HepG2 (cell line): ENCODE data around the gene SPTBN5. TPM values are rescaled to one million over a fixed set of nuclear protein-coding genes. Genes with fewer than 3 reads are reported as not detected.

Experiments
- ATAC-seq: fragments of 200-7000 bp; cut with Tn5 transposase; 3 replicates; pipeline ENCODE4 v1.9.1; 2020; ENCODE audit warnings: mild to moderate bottlenecking, moderate library complexity
- BruUV-seq: library from RNA; stranded (reverse); fragments of 400-500 nt; replicated peaks from 2 replicates; lab custom pipeline; 2021; lab: Mats Ljungman, UMichigan
- CTCF ChIA-PET: fragments of 300-600 bp; formaldehyde crosslinking; extraction: SDS; loops from one replicate; lab custom pipeline; 2021; ENCODE audit warnings: low total read pairs, inconsistent platforms, low intra/inter-chr PET ratio; lab: Yijun Ruan, JAX
- POLR2A ChIA-PET: fragments of 350-600 bp; sonication (Branson Sonifier 250); formaldehyde crosslinking; loops from one replicate; lab custom pipeline; 2020; ENCODE audit warnings: antibody characterized with exemption, inconsistent platforms; lab: Yijun Ruan, JAX
- DNase-seq: peaks from one replicate; pipeline ENCODE4 v3.0.0-alpha.2; 2015; ENCODE audit warnings: low spot score
- FAIRE-seq: peaks from 3 replicates; lab custom pipeline; 2011; peaks lifted over from hg19 to GRCh38; lab: Jason Lieb, UNC
- H2AFZ ChIP-seq: one replicate; pipeline ENCODE4 v1.6.1; 2011; ENCODE audit warnings: low read length, inconsistent platforms
- H3K27ac ChIP-seq: fragments of 300-600 bp; 3 replicates; pipeline ENCODE4 v1.8.0; 2011; ENCODE audit warnings: mixed run types, mild to moderate bottlenecking, mixed read lengths, low read length, inconsistent platforms; ENCODE audit not compliant: insufficient read depth; ENCODE audit errors: extremely low read length
- H3K27me3 ChIP-seq, 2 experiments: fragments of 200-600 bp in 1 of 2; 2 replicates in 1 of 2; 3 replicates in 1 of 2; pipeline versions ENCODE4 v1.6.0 to v1.8.0; 2011; ENCODE audit warnings: low read length in 2 of 2, mild to moderate bottlenecking in 2 of 2, moderate library complexity in 2 of 2, inconsistent platforms in 1 of 2; ENCODE audit not compliant: insufficient read depth in 2 of 2, control insufficient read depth in 1 of 2
- H3K36me3 ChIP-seq, 2 experiments: fragments of 200-600 bp in 1 of 2; replicated peaks in 1 of 2; 2 replicates in 1 of 2; 3 replicates in 1 of 2; pipeline versions ENCODE4 v1.5.1 to v1.8.0; 2011; ENCODE audit warnings: low read length in 2 of 2, inconsistent platforms in 1 of 2; ENCODE audit not compliant: insufficient read depth in 2 of 2, control insufficient read depth in 1 of 2
- H3K4me1 ChIP-seq: 2 replicates; pipeline ENCODE4 v1.5.1; 2012; ENCODE audit warnings: low read length, inconsistent platforms; ENCODE audit not compliant: insufficient read depth
- H3K4me2 ChIP-seq: 2 replicates; pipeline ENCODE4 v1.6.0; 2011; ENCODE audit warnings: low read depth, low read length, inconsistent platforms
- H3K4me3 ChIP-seq, 3 experiments: fragments of 200-600 bp in 1 of 3; sonication (generic), shearing (Covaris generic) in 1 of 3; replicated peaks in 1 of 3; 2 replicates each; pipeline ENCODE4 v1.5.1; 2011 to 2016; ENCODE audit warnings: low read length in 3 of 3, inconsistent platforms in 2 of 3, low read depth in 2 of 3, mild to moderate bottlenecking in 2 of 3, control low read depth in 1 of 3, mixed read lengths in 1 of 3; ENCODE audit not compliant: insufficient read depth in 1 of 3
- H3K79me2 ChIP-seq: one replicate; pipeline ENCODE4 v1.6.1; 2011; ENCODE audit warnings: low read length, inconsistent platforms; ENCODE audit not compliant: insufficient read depth
- H3K9ac ChIP-seq: 2 replicates; pipeline ENCODE4 v1.6.0; 2011; ENCODE audit warnings: mild to moderate bottlenecking, low read depth, low read length, inconsistent platforms; ENCODE audit not compliant: insufficient read depth
- H3K9me3 ChIP-seq: 2 replicates; pipeline ENCODE4 v1.5.1; 2012; ENCODE audit warnings: mild to moderate bottlenecking, low read length
- H4K20me1 ChIP-seq: 2 replicates; pipeline ENCODE4 v1.6.0; 2011; ENCODE audit warnings: inconsistent platforms, mild to moderate bottlenecking, low read length, moderate library complexity; ENCODE audit not compliant: insufficient read depth
- CREBL2 ChIP-seq: sonication (generic); formaldehyde crosslinking; IDR thresholded peaks from 2 replicates; pipeline ENCODE4 v1.8.1; 2023; ENCODE audit warnings: missing genetic modification reagents, mild to moderate bottlenecking, borderline replicate concordance
- CSRNP2 ChIP-seq: sonication (generic); formaldehyde crosslinking; conservative IDR thresholded peaks from 2 replicates; pipeline ENCODE4 v1.8.0; 2022; ENCODE audit warnings: low read depth, missing genetic modification reagents
- CTCF ChIP-seq: sonication (generic); formaldehyde crosslinking; IDR thresholded peaks from 2 replicates; pipeline ENCODE4 v1.5.0; 2020; ENCODE audit warnings: mild to moderate bottlenecking, missing genetic modification reagents, moderate library complexity
- FOXK1 ChIP-seq: sonication (generic); formaldehyde crosslinking; IDR thresholded peaks from 2 replicates; pipeline ENCODE4 v1.4.0; 2020; ENCODE audit warnings: low read depth, missing genetic modification reagents, borderline replicate concordance
- KDM5B ChIP-seq: sonication (generic); formaldehyde crosslinking; IDR thresholded peaks from 2 replicates; pipeline ENCODE4 v1.4.0; 2020; ENCODE audit warnings: missing genetic modification reagents, mild to moderate bottlenecking, borderline replicate concordance
- LBX2 ChIP-seq: sonication (generic); formaldehyde crosslinking; IDR thresholded peaks from 2 replicates; pipeline ENCODE4 v1.5.0; 2020; ENCODE audit warnings: missing genetic modification reagents, mild to moderate bottlenecking, borderline replicate concordance
- MIXL1 ChIP-seq: IDR thresholded peaks from 2 replicates; pipeline ENCODE4 v1.6.1; 2016
- NFE2L1 ChIP-seq: sonication (generic); formaldehyde crosslinking; IDR thresholded peaks from 2 replicates; pipeline ENCODE4 v1.4.0; 2020; ENCODE audit warnings: missing genetic modification reagents, mild to moderate bottlenecking, borderline replicate concordance
- NFKB2 ChIP-seq: sonication (generic); formaldehyde crosslinking; IDR thresholded peaks from 2 replicates; pipeline ENCODE4 v1.4.0; 2020; ENCODE audit warnings: missing genetic modification reagents, borderline replicate concordance
- POGZ ChIP-seq: sonication (generic); formaldehyde crosslinking; IDR thresholded peaks from 2 replicates; pipeline ENCODE4 v1.4.0; 2020; ENCODE audit warnings: mild to moderate bottlenecking, missing genetic modification reagents
- SALL2 ChIP-seq: sonication (generic); formaldehyde crosslinking; IDR thresholded peaks from 2 replicates; pipeline ENCODE4 v1.8.1; 2023; ENCODE audit warnings: mild to moderate bottlenecking, missing genetic modification reagents, inconsistent platforms
- SIX4 ChIP-seq: sonication (generic); formaldehyde crosslinking; IDR thresholded peaks from 2 replicates; pipeline ENCODE4 v1.4.0; 2020; ENCODE audit warnings: missing genetic modification reagents
- SMAD3 ChIP-seq: sonication (generic); formaldehyde crosslinking; IDR thresholded peaks from 2 replicates; pipeline ENCODE4 v1.4.0; 2020; ENCODE audit warnings: missing genetic modification reagents
- ZBTB3 ChIP-seq: sonication (generic); formaldehyde crosslinking; IDR thresholded peaks from 2 replicates; pipeline ENCODE4 v1.4.0; 2020; ENCODE audit warnings: low read depth, mild to moderate bottlenecking, moderate library complexity, missing genetic modification reagents, borderline replicate concordance
- ZNF180 ChIP-seq: sonication (generic); formaldehyde crosslinking; IDR thresholded peaks from 2 replicates; pipeline ENCODE4 v1.4.0; 2020; ENCODE audit warnings: low read depth, missing genetic modification reagents, borderline replicate concordance
- ZNF20 ChIP-seq: sonication (generic); formaldehyde crosslinking; IDR thresholded peaks from 2 replicates; pipeline ENCODE4 v1.4.0; 2020; ENCODE audit warnings: mild to moderate bottlenecking, moderate library complexity, missing genetic modification reagents
- ZNF224 ChIP-seq: sonication (generic); formaldehyde crosslinking; IDR thresholded peaks from 2 replicates; pipeline ENCODE4 v1.5.0; 2020; ENCODE audit warnings: mild to moderate bottlenecking, missing genetic modification reagents
- ZNF343 ChIP-seq: sonication (generic); formaldehyde crosslinking; IDR thresholded peaks from 2 replicates; pipeline ENCODE4 v1.4.0; 2020; ENCODE audit warnings: mild to moderate bottlenecking, missing genetic modification reagents
- ZNF547 ChIP-seq: sonication (generic); formaldehyde crosslinking; IDR thresholded peaks from 2 replicates; pipeline ENCODE4 v1.5.1; 2020; ENCODE audit warnings: mild to moderate bottlenecking, missing genetic modification reagents
- ZNF746 ChIP-seq: sonication (generic); formaldehyde crosslinking; IDR thresholded peaks from 2 replicates; pipeline ENCODE4 v1.8.0; 2022; ENCODE audit warnings: mild to moderate bottlenecking, missing genetic modification reagents
- ZNF761 ChIP-seq: sonication (generic); formaldehyde crosslinking; conservative IDR thresholded peaks from 2 replicates; pipeline ENCODE4 v1.4.0; 2020; ENCODE audit warnings: mild to moderate bottlenecking, missing genetic modification reagents
- WGBS: methylation state at CpG from one replicate; pipeline ENCODE4 v1.1.6; 2017; ENCODE audit warnings: low lambda C conversion rate; 5-methylcytosine and 5-hydroxymethylcytosine counted together
- in situ Hi-C: cut with HindIII; loops from 2 replicates; pipeline ENCODE4 v1.10.0; 2017; ENCODE audit warnings: low pct_unique_long_range_greater_than_20kb; ENCODE audit not compliant: extremely low pct_ligation_motif_present
- intact Hi-C: fragments of 100-400 bp; cut with micrococcal nuclease; formaldehyde crosslinking; loops from one replicate; pipeline ENCODE4 v1.10.0; 2022; ENCODE audit not compliant: unreplicated experiment
- polyA plus RNA-seq, 8 experiments: library from polyadenylated mRNA; depleted of rRNA in 3 of 8; stranded (reverse) in 7 of 8; unstranded in 1 of 8; fragments of >200 nt; fragmentation: Illumina TruSeq in 4 of 8; extraction: Trizol in 4 of 8; gene quantifications; 2 replicates each; pipeline versions ENCODE4 v1.2.1 to v1.2.3, GENCODE V29; 2011 to 2016; ENCODE audit warnings: low read depth in 4 of 8, missing spikeins in 1 of 8, mixed read lengths in 1 of 8; ENCODE audit not compliant: insufficient read depth in 1 of 8
- total RNA-seq, 5 experiments: library from RNA; depleted of rRNA; stranded (reverse); fragments of >200 nt; fragmentation: Illumina TruSeq; extraction: Trizol; gene quantifications; 2 replicates each; pipeline ENCODE4 v1.2.3, GENCODE V29; 2016; ENCODE audit warnings: low read depth in 1 of 5

SPTBN5 gene
- total and polyA plus RNA-seq, 2 of the 13 experiments (the other 11 are each of a cell fraction or from before 2014, with no cell fraction given) = 0.01 to 0.07 TPM

GRCh38 chr15:41904541-41905005, 10.7 kb upstream of the SPTBN5 start:
- Histone ChIP-seq H3K79me2 (no peaks in the 10 kb centered on the region), H2AFZ (no peak overlapping the region), H3K9ac (no peak overlapping the region), H3K27ac (no peak overlapping the region), H3K4me3 (no peak overlapping the region), H3K9me3 (no peaks in the 10 kb centered on the region), H3K4me1 (no peaks in the 10 kb centered on the region), H3K36me3 (peaks cover 4 to 19% of the 10 kb centered on the region in 2 experiments; a peak in 4 of 5 replicates), H4K20me1 (no peaks in the 10 kb centered on the region), H3K27me3 (no peaks in the 10 kb centered on the region), H3K4me2 (no peak overlapping the region)
- intact Hi-C loops (loop anchor here (1.0 to 5.0 kb wide), 3 partner anchors 26 to 347 kb away; partner anchors contain the start of gene TYRO3), in situ Hi-C loops (no loop called here)
- ChIA-PET POLR2A (interaction anchor here (1.0 kb wide), 2 partner anchors 10 to 131 kb away, joined by 3 to 4 read pairs; partner anchors contain the start of gene MAPKBP1), CTCF (interaction anchor here (1.1 to 1.3 kb wide), 2 partner anchors 45 to 438 kb away, joined by 4 to 7 read pairs; no protein-coding TSS in a partner anchor)
- FAIRE-seq (peak; percentile 83), ATAC-seq (peak; percentile 94), DNase-seq (peak; percentile 64)
- BruUV-seq = no TSS peak
- WGBS = no CpG with 5 or more reads among the region's 6 CpGs
- TF ChIP-seq NFE2L1 (CRISPR knock-in tag) (no peak), ZNF343 (CRISPR knock-in tag) (no peak), CSRNP2 (no peak), FOXK1 (CRISPR knock-in tag) (no peak), ZNF20 (CRISPR knock-in tag) (no peak), CTCF (peak; percentile 94), MIXL1 (CRISPR knock-in tag) (peak; percentile 46; the same call in 1 of the 2 replicates), POGZ (no peak), SALL2 (CRISPR knock-in tag) (no peak), LBX2 (CRISPR knock-in tag) (no peak), ZNF224 (CRISPR knock-in tag) (0 out of 2 replicates have a peak, but pooled peaks have one; percentile 56), CREBL2 (CRISPR knock-in tag) (no peak), KDM5B (CRISPR knock-in tag) (no peak), SIX4 (CRISPR knock-in tag) (no peak), ZBTB3 (CRISPR knock-in tag) (no peak), SMAD3 (CRISPR knock-in tag) (0 out of 2 replicates have a peak, but pooled peaks have one; percentile 27), NFKB2 (no peak), ZNF746 (CRISPR knock-in tag) (no peak), ZNF180 (CRISPR knock-in tag) (no peak), ZNF547 (CRISPR knock-in tag) (no peak; the same call in 1 of the 2 replicates), ZNF761 (CRISPR knock-in tag) (no peak)
